Mesothelial cell of epicardium (in vitro differentiated cells): ENCODE data around the gene ETV1. TPM values are rescaled to one million over a fixed set of nuclear protein-coding genes. Genes with fewer than 3 reads are reported as not detected.
A peak's percentile ranks its signal among the peaks of the same experiment; 100 is the strongest.

ENCODE experiments used
- DNase-seq, 2 experiments: peaks; one replicate each; pipeline ENCODE4 v3.0.0; 2021; ENCODE audit warnings: low spot score in 2 of 2; ENCODE audit not compliant: unreplicated experiment in 2 of 2
- H3K27ac Mint-ChIP-seq: 2 replicates; pipeline ENCODE4 v1.8.0; 2021; ENCODE audit warnings: mixed read lengths
- H3K27me3 Mint-ChIP-seq: 2 replicates; pipeline ENCODE4 v1.8.0; 2021; ENCODE audit warnings: low read depth, mixed read lengths
- H3K36me3 Mint-ChIP-seq: 2 replicates; pipeline ENCODE4 v1.8.0; 2021; ENCODE audit warnings: mixed read lengths
- H3K4me1 Mint-ChIP-seq: 2 replicates; pipeline ENCODE4 v1.8.0; 2021; ENCODE audit warnings: mixed read lengths
- H3K4me3 Mint-ChIP-seq: 2 replicates; pipeline ENCODE4 v1.8.0; 2021; ENCODE audit warnings: mild to moderate bottlenecking, moderate library complexity, mixed read lengths
- H3K9me3 Mint-ChIP-seq: 2 replicates; pipeline ENCODE4 v1.8.0; 2021; ENCODE audit warnings: mixed read lengths
- CTCF ChIP-seq: fragments of 200-600 bp; sonication (generic); IDR thresholded peaks from one replicate; pipeline ENCODE4 v1.5.0; 2021; ENCODE audit warnings: antibody characterized with exemption; ENCODE audit not compliant: unreplicated experiment
- total RNA-seq: library from RNA; stranded (reverse); gene quantifications from 3 replicates; pipeline ENCODE4 v1.2.1, GENCODE V29; 2021

Gene ETV1
- total RNA-seq: 23.0 to 26.6 TPM (median 25.2 TPM) in 3 replicates

GRCh38 chr7:13989126-13989948 lies at the start of gene ETV1:
ETV1 (minus strand) TSS chr7:13989666; CDS start chr7:13989052, 614 bp downstream.
- no peaks in the 10 kb centered on the region for H3K9me3 Mint-ChIP-seq
- H3K4me3 Mint-ChIP-seq: no peak within 1 kb of the TSS
- H3K4me1 Mint-ChIP-seq: peaks cover 20% of the 10 kb centered on the region
- H3K27me3 Mint-ChIP-seq: peaks cover 2% of the 10 kb centered on the region
- no peaks in the 10 kb centered on the region for H3K36me3 Mint-ChIP-seq
- peak in 1 of 2 experiments; percentile 49 for DNase-seq
- no peak for TF ChIP-seq CTCF
- no peak within 1 kb of the TSS for H3K27ac Mint-ChIP-seq

GRCh38 chr7:14024406-14024805 lies 34.9 kb upstream of the ETV1 start:
- no peak for TF ChIP-seq CTCF

GRCh38 chr7:14023838-14024237 lies 34.4 kb upstream of the ETV1 start:
- Mint-ChIP-seq H3K4me1 (peaks cover 2% of the 10 kb centered on the region), H3K36me3 (no peaks in the 10 kb centered on the region), H3K27me3 (no peaks in the 10 kb centered on the region), H3K27ac (no peak overlapping the region), H3K9me3 (no peaks in the 10 kb centered on the region), H3K4me3 (no peak overlapping the region)
- TF ChIP-seq CTCF: no peak
- no peak for DNase-seq

More at GRCh38 chr7:14024406-14024805, 34.9 kb upstream of the ETV1 start:
- no peak overlapping the region for H3K4me3 Mint-ChIP-seq
- DNase-seq: no peak
- no peaks in the 10 kb centered on the region for H3K9me3 Mint-ChIP-seq
- peaks cover 2% of the 10 kb centered on the region for H3K4me1 Mint-ChIP-seq
- no peaks in the 10 kb centered on the region for H3K27me3 Mint-ChIP-seq
- H3K36me3 Mint-ChIP-seq: no peaks in the 10 kb centered on the region
- H3K27ac Mint-ChIP-seq: no peak overlapping the region

- Mint-ChIP-seq H3K36me3 (no peaks in the 10 kb centered on the region), H3K4me1 (peaks cover 2% of the 10 kb centered on the region), H3K27me3 (no peaks in the 10 kb centered on the region), H3K9me3 (no peaks in the 10 kb centered on the region), H3K27ac (no peak overlapping the region), H3K4me3 (no peak overlapping the region)
- DNase-seq: no peak
- no peak for TF ChIP-seq CTCF
Observed at GRCh38 chr7:14023342-14023741, 33.9 kb upstream of the ETV1 start.

GRCh38 chr7:14021069-14021468 lies 31.6 kb upstream of the ETV1 start:
- no peaks in the 10 kb centered on the region for H3K9me3 Mint-ChIP-seq
- no peak overlapping the region for H3K4me3 Mint-ChIP-seq
- DNase-seq: no peak
- H3K36me3 Mint-ChIP-seq: no peaks in the 10 kb centered on the region
- no peak for TF ChIP-seq CTCF
- peaks cover 2% of the 10 kb centered on the region for H3K4me1 Mint-ChIP-seq
- H3K27ac Mint-ChIP-seq: no peak overlapping the region
- H3K27me3 Mint-ChIP-seq: no peaks in the 10 kb centered on the region
